ENCODE data around the gene RERE.
A peak's percentile ranks its signal among the peaks of the same experiment; 100 is the strongest.

Gene RERE

DNA sequence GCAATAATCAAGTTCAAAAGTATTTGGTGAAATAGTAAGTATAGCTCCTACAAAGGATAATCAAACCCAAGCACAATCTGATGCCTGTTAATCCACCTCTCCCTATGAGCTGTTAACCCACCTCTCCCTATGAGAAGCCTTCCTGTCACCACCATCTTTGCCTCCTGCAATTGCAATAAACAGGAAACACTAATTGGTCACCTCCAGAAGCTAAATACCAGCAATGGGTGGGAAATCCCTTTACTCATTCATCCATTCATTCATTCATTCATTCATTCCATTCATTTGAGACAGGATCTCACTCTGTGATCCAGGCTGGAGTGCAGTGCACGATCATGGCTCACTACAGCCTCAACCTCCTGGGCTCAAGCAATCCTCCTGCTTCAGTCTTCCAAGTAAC is 132.8 kb downstream of the RERE start:
- DNase-seq: no peak

DNA sequence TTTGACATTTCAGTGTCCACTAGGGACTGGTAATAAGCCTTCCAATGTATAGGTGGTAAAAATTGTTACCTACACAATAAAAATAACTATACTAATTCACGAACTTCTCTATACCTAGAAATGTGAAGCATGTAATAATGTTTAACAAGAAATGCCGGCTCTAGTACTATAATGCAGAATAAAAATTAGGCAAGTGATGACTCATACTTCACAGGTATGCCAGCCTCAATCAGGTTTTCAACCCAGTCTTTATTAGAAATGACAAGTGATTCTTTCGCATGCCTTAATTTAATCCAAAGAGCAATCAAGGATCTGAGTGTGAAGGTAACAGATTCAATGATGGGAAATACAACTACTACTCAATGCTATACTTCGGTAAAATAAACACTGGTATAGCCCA is 134.9 kb downstream of the RERE start:
- DNase-seq: no peak

DNA sequence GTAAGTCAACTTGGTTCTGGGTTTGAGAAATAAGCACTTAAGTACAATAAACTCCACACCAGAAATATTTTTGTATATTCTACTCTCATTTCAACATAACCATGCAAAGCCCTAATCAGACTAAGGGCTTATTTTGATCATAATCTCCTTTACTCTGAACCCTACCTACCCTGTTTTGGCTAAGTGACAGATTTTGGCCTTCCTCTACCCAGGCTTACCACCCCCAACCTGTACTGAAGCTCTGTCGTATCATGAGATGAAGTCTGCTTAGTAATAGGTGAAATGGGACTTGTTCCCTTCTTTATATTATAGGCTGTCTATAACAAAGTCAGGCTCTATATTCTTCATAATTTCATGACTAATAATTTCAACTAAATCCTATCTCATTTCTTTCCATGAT is 135.5 kb downstream of the RERE start:
- DNase-seq: no peak

DNA sequence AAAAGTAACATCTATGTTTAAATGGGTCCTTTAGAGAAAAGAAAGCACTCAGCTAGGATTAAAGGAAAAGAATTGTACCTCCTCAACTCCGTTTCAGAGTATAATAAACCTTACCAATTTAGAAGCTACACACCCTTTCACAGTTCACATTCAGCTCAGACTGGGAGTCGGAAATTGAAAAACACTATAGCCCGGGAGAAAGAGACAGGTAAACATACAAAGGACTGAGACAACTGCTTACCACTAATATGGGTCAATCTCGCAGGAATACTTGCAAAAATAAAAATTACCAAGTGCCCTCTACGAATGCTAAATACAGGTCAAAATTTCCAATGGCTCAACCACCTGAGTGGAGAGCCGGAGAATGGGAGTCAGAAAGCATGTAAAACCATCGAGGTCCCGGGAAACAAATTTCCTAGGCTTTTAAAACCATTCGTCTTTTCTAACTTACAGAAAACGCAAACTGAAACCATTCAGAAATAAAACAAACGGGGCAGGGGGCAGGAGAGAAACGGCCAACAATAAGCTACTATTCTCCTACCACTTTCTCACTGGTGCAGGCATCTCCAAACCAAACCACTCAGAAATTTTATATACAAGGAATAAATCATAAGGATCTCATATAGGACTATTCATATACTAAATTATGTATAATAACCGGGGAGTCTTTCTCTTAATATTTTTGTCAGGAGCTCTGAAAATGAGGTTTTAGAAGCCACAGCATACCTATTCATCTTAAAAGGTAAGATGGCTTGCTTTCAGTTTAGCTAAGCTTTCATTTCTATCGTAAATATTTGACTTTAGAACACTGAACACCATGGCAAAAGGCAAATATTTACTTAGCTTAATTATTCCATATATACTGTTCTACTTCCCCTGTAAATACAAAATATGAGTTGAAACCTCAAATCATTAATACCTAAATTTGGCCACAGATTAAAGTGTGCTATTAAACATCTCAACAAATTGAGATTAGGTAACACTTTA is 136.5 kb downstream of the RERE start:
- peak in 1 of 6 experiments; percentile 10 for DNase-seq

DNA sequence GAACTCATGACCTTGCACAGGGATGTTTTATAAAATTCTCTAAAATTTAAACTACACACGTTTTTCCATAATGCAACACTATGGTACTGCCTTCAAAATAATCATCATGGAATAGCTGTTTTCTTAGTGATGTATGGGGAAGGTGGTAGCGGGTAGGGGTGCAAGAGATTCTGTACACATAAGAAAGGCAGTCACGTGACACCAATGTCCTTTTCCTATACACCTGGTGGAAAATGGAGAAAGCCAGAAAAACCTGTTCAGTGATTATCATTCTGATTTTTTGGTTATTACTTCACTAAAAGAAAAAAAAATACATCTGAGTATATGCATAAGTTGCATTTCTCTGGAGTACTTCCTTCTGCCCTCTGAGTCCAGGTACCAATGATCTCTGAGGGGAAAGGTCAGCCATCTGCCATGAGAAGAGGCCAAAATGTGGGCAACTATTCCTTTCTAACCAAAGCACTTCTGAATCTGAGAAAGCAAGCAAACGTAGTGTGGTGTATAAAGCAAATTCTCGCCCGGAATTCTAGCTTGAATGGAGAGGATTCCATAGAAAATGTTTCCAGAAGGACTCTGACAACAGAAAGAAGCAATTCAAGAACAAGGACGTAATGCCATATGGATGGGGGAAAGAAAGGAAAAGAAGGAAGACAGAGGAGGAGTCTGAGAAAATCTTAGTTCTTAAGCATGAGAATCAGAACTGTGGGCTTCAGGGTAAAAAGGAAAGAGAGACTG is 137.3 kb downstream of the RERE start:
- DNase-seq: no peak

DNA sequence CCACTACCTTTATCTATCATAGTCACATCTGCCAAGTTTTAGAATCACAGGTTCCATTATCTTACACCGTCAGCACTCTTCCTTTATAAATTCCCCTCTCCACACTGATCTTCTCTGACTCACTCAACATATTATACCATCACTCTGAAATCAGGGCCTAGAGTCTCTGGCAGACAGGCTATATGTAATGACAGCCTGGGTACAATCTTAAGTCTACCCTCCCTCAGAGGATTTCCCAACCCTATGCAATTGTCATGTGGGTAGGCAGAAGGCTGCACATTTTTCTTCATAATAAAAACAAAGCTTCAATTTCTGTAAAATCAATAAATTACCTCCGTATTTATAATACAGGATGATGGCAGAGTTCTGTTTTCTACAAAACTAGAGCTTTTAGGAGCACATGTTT is 138.0 kb downstream of the RERE start:
- no peak for DNase-seq

DNA sequence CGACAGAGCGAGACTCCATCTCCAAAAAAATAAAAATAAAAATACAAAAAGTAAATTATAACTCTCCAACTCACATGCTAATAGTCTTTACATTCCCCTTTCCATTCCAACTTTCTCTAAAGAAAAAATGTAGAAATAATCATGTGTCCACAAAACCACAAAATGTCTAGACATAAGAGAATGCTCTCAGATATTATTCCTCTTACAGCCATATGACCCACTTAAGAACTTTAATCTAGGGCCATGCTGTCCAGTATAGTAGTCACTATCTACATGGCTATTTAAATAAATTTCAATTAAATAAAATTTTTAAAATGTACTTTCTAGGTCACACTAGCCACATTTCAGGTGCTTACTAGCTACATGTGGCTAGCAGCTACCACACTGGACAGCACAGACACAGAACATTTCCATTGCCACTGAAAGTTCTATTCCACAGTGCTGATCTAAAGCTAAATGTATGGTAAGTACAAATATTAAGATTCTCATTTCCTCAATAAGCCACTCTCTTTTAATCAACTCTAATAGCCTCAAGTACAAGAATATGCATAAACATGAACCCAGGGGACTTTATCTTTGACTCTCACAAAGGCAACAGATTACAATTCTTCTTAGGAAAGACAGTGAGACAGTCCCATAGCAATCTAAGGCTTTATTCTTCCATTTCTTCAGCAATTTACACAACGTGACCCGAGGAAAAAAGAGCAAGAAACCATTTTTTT is 138.6 kb downstream of the RERE start:
- DNase-seq: no peak

DNA sequence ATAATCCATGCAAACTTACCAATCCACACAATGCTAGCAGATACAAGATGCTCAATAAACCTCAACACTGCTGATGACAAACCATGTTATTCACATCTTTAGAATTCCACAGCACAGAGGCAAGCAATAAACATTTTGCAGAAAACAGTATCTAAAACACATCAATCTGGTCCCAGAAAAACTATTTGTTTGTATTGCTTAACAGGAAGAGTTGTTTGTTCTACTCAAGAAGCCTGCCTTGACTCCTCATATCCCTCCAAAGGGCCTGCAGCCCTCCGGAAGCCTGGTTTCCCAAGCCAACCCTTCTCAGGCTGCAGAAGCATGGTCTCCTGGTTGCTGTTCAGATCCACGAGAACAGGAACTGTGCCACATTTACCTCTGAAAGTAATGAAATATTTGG is 139.7 kb downstream of the RERE start:
- no peak for DNase-seq

DNA sequence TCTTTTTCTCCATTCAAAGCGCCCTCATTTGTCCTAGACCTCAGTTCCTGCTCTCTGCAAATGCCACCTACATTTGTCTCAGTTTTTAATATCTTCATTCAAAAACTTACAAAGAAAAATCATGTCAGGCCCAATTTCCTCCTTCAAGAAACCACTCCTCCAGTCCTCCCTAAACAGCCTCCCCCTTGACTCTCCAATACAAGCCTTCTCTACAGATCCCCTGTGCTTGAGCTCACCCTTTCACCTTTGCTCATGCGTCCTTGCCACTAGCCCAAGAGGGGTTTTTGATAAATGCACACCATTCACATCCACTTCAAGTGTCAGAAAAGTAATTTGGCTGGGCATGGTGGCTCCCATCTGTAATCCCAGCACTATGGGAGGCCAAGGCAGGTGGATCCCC is 140.6 kb downstream of the RERE start:
- no peak for DNase-seq

DNA sequence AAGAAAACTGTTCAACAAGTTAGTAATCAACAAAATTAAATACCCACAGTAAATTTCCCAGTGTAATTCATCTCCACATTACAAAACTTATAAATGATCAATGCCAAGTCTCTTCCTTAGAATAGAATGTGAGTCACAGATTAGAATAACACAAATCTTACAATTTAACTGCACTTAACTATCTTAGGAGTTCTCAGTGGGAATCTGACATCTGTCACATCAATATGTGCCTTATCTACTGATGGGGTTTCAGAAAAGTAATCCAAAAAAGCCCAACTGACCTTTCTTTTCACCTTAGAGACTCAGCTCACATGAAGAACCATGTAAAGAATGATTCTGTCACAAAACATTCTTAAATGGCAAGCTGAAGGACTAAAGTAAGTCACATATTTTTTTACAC is 141.4 kb downstream of the RERE start:
- DNase-seq: no peak

DNA sequence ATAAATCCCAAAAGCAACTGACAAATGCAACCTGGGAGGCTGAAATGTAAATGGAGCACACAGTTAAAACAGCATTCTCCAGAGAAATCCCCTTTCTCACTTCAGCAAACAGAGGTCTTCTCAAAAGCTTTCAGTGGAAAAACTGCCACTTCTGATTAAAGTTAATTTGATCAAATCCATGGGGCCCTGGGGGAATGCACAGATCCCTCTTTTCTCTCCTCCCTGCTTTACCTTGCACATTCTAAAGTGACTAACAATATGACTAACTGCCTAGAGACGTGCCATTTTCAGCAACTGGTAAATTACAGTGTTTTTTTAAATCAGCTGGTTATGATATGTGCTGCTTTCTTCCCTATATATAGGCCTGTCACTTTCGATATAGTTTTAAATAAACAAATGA is 142.5 kb downstream of the RERE start:
- DNase-seq: no peak

DNA sequence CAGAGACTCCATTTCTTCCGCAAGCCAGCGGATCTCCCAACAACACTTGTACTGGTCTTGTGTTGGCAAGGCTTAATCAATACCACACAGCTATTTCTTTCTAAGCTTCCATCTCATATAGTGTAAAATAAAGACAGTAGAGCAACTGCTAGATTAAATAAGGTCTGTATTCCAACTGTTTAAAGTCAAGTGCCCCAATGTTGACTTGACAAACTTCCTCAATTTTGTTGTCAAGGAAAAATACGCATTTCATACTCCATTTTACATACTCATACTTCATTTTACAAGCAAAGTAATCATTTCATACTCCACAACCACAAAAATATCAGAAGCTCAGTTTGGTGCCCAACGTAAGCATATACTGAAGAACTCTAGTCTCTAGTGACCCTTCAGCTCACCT is 143.0 kb downstream of the RERE start:
- DNase-seq: no peak

DNA sequence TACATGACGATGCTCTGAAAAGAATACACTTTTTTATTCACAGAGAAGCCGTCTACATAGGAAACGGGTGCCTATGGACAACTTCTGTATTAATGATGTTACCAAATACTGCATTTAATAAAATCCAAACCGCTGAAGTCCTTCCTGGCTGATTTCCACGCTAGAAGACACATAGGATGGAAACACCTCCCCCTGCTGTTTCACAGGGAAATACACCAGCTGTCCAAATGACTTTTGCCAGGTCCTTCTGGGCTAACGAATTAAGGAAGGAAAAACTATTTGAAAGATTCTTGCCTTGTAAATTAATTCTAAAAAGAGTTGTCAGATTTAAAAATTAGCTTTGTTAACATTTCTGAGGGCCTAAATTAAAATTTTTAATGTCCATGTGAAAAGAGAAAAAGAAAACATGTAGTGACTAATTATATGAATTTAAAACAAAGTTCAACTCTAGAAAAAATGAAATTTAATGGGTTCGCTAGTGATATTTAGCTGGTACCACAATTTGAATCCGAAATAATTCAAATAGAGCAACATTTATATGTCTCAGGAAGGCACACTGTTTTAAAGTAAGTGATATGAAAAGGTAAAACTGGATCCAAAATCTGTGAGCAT is 146.0 kb downstream of the RERE start:
- peak in 1 of 6 experiments; percentile 19 for DNase-seq

DNA sequence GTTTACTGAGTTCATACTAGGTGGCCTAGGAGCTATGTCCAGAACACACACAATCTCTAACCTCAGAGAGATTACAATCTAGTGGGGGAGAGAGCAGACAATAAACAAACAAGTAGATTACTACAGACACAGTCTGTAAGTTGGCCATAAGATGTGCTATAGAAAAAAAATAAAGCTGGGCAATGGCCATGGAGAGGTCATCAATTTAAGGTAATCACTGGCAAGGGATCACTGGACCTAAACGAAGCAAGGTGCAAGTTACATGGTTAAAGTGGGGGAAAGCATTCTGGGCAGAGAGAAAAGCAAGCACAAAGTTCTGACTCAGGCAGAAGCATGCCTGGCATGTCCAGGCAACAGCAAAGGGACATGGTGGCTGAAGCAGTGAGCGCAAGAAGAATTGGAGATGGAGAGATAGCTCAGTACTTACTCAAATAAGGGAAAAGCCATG is 147.0 kb downstream of the RERE start:
- DNase-seq: no peak

DNA sequence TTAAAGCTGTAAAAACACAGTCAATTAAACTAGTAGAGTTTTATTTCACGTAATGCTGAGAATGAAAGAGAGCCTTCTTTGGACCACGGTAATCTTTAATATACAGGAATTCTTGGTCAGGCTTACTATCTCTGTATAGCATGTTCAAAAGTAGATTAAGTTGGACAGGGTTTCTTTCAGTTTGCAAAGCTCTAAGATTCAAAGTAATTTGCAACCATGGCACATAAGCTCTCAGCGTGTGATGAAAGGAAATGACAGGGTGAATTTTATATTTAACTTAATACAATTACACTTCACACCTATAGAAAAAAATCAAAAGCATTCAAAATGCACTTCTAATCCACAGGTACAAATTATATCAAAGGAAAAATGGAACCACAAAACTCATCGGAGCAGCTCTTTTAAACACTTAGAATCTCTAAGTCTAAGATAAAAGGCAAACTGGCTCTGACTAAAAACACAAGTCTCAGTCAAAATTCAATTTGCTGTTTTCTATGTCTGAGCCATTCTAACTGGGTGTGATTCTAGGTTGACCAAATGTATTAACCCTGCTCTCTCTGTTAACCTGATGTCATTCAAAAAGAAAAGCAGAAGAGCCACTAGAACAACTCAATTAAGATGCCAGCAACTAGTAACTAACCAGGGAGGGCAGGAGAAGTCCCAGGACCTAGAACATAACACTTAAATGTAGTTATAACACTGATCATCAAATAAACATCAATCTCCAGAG is 147.7 kb downstream of the RERE start:
- DNase-seq: no peak

DNA sequence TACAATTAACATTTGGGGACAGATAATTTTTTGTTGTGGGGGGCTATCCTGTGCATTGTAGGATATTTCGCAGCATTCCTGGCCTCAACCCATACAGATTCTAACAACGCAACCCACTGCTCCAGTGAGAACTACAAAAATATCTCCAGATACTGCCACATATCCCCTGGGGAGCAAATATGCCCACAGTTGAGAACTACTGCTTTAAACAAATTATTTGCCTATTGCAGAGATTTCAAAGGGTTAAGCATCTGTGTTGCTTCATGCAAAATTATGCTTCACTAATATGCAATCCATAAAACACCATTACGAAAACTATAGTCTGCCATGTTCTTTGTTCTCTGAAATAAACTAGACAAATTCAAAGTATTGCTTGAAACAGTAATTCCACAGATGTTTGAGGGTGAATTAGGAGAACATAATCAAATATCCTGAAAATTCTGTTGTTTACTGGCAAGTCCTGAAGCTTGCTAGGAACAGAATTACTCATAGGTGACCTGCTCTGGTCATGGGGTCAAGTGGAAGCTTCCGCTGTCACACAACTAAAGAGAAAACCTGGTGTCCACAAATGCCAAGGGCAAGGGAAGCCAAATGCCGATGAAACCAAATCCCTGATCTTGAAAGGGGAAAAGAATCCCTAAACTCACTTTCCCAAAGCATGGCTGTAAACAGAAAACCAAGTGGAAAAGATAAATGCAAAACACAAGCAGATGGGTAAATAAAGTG is 149.4 kb downstream of the RERE start:
- no peak for DNase-seq

DNA sequence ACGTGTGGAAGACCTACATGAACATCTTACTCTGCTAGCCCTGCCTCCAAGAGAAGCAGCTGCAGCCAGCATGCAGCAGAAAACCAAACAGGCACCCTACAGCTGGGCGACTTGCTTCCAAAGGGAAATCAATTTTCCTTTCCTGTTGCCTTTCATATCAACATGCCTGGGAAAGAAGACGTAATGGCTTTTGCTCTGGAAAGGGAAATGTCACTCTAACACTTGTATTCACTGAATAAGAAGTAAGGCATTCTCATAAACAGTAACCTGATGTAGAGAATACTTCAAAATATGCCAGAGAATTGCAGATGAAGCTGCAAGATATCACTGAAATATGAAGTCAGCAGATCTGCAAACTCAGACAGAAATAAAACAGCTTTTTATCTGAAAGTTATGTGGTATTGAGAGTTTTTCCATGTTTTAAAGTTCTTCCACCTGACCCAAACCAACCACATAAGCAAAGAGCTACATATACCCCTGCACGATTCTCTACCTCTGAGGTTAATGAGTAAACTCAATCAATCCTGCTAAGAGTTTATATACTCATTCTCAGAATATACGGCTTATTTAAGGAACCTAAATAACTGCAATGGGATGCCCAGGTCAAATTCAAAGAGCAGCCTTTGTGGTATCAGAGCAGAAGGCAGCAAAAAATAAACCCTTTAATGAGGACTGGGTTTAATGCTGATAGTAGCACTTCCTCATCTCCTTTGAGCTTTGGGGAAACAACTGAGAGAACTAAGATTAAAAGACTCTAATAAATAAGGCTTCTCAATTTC is 150.9 kb downstream of the RERE start:
- DNase-seq: no peak

DNA sequence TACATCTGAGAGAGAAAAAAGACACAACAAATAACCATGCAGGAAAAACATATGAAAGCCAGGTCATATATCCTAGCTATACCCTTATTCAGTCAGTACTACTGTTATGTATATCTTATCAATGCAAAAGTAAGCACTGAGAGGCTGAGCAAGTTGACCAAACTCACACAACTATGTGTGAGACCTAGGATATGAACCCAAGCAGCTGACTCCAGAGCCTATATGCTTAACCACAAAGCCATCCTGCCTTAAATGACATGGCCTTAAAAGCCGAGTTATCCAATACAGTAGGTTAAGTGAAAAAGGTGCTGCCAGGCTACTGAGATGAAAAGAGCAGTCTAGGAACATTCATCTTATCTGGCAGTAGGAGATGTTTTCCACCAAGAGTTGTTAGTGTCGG is 151.6 kb downstream of the RERE start:
- no peak for DNase-seq

DNA sequence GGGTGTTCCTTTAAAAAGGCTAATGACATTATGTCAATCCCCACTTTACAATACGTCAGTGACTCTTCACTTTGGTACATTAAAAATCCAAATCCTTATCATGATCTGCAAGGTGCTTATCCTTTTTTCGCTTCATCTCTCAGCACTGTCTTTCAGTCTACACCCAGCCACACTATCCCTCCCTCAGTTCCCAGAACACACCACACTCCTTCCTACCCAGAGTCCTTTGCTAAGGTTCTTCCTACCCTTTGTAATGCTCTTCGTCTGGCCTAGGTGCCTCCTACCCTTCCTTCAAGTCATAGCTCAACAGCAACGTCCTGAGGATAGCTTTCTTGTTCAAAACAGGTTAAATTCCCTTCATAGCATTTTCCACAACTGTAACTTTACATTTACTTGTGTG is 152.6 kb downstream of the RERE start:
- DNase-seq: no peak

DNA sequence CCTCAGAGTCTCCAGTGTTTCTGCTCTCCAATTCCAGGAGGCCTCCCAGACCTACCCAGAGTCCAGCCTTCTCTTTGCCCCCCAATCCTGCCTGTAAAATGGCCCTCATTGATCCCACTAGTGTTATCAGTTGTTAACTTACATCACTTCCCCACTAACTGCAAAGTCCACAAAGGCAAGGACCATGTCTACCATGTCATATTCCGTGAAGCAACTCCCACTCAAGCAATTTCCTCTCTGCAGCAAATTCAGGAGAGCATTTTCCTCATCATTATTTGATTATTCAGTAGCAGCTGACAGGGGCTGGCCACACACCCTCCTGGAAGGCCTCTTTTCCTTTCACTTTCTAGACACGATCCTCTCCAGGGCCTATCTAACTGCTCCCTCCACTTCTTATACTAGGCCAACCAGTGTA is 153.5 kb downstream of the RERE start:
- DNase-seq: no peak
